Measurements from ENCODE around the gene MCF2L2.

DNA sequence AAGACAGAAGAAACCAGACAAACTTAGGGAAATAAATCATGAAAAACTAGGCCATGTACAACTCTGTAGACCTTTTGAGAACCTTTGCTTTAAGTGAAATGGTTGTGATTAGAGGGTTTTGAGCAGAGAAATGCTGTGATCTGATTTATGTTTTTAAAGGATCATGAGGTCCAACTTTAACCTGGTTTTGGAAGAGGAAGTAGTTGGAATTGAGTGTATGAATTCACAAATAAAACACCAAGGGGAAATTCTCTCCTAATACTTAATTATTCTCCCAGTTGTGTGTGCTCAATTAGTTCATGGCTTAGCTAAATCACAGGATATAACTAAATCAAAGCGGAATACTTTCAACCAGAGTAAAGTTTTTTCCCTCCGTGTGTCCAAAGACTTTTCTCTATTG lies 45.5 kb upstream of the MCF2L2 start:
- TF ChIP-seq, protein P1, sequence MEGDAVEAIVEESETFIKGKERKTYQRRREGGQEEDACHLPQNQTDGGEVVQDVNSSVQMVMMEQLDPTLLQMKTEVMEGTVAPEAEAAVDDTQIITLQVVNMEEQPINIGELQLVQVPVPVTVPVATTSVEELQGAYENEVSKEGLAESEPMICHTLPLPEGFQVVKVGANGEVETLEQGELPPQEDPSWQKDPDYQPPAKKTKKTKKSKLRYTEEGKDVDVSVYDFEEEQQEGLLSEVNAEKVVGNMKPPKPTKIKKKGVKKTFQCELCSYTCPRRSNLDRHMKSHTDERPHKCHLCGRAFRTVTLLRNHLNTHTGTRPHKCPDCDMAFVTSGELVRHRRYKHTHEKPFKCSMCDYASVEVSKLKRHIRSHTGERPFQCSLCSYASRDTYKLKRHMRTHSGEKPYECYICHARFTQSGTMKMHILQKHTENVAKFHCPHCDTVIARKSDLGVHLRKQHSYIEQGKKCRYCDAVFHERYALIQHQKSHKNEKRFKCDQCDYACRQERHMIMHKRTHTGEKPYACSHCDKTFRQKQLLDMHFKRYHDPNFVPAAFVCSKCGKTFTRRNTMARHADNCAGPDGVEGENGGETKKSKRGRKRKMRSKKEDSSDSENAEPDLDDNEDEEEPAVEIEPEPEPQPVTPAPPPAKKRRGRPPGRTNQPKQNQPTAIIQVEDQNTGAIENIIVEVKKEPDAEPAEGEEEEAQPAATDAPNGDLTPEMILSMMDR (conservative IDR thresholded peaks at IDR 0.05 in 1 of 2, IDR thresholded peaks at IDR 0.05 in 1 of 2; ENCODE audit: extremely low read depth in 1 of 2, insufficient read depth in 1 of 2, low read depth in 1 of 2, low read length in 2 of 2): no peak
- TF ChIP-seq EZH2 (IDR thresholded peaks at IDR 0.05; ENCODE audit: borderline replicate concordance, low read length): no peak
